Endothelial cell of umbilical vein (primary cell): ENCODE results near the gene POLRMT. TPM values are rescaled to one million over a fixed set of nuclear protein-coding genes. Genes with fewer than 3 reads are reported as not detected.

Source experiments
- BruUV-seq: library from RNA; stranded (reverse); fragments of 400-500 nt; replicated peaks from 2 replicates; lab custom pipeline; 2021; lab: Mats Ljungman, UMichigan
- CTCF ChIA-PET: fragments of 300-600, 350-600 bp; sonication (Branson Sonifier 250); formaldehyde crosslinking; loops from one replicate; lab custom pipeline; 2021; ENCODE audit warnings: antibody characterized with exemption, inconsistent platforms; lab: Charles Lee
- POLR2A ChIA-PET: fragments of 300-600, 350-600 bp; sonication (Branson Sonifier 250); formaldehyde crosslinking; loops from one replicate; lab custom pipeline; 2021; ENCODE audit warnings: antibody characterized with exemption, inconsistent platforms; lab: Charles Lee
- DNase-seq: peaks from one replicate; pipeline ENCODE4 v3.0.0-alpha.2; 2011; ENCODE audit warnings: low read depth, low spot score
- FAIRE-seq: peaks from 2 replicates; lab custom pipeline; 2011; peaks lifted over from hg19 to GRCh38; lab: Jason Lieb, UNC
- H2AFZ ChIP-seq: 2 replicates; pipeline ENCODE4 v1.6.0; 2012; ENCODE audit warnings: low read depth, low read length, control low read depth, inconsistent platforms
- H3K27ac ChIP-seq: 2 replicates; pipeline ENCODE4 v1.5.1; 2011; ENCODE audit warnings: low read depth, mild to moderate bottlenecking, control low read depth, low read length, moderate library complexity; ENCODE audit not compliant: insufficient read depth
- H3K27me3 ChIP-seq, 2 experiments: 2 replicates each; pipeline versions ENCODE4 v1.6.0 to v1.6.1; 2011; ENCODE audit warnings: low read length in 2 of 2, mixed read lengths in 1 of 2; ENCODE audit not compliant: control insufficient read depth in 2 of 2, insufficient read depth in 2 of 2
- H3K36me3 ChIP-seq, 2 experiments: 2 replicates in 1 of 2; 3 replicates in 1 of 2; pipeline ENCODE4 v1.5.1; 2011; ENCODE audit warnings: low read length in 2 of 2, mild to moderate bottlenecking in 1 of 2, moderate library complexity in 1 of 2; ENCODE audit not compliant: control insufficient read depth in 2 of 2, insufficient read depth in 2 of 2; ENCODE audit errors: extremely low read depth in 1 of 2
- H3K4me1 ChIP-seq: 3 replicates; pipeline ENCODE4 v1.5.1; 2011; ENCODE audit warnings: mild to moderate bottlenecking, low read length; ENCODE audit not compliant: control insufficient read depth, insufficient read depth; ENCODE audit errors: extremely low read depth
- H3K4me2 ChIP-seq: 2 replicates; pipeline ENCODE4 v1.6.1; 2011; ENCODE audit warnings: low read length, control low read depth, mixed read lengths; ENCODE audit not compliant: insufficient read depth
- H3K4me3 ChIP-seq, 3 experiments: fragments of 200-600 bp in 1 of 3; sonication (generic), shearing (Covaris generic) in 1 of 3; replicated peaks in 1 of 3; 2 replicates each; pipeline ENCODE4 v1.5.1; 2011 to 2016; ENCODE audit warnings: control low read depth in 3 of 3, low read length in 3 of 3, mild to moderate bottlenecking in 2 of 3, inconsistent platforms in 1 of 3, low read depth in 1 of 3, moderate library complexity in 1 of 3; ENCODE audit not compliant: insufficient read depth in 1 of 3
- H3K79me2 ChIP-seq: 2 replicates; pipeline ENCODE4 v1.6.0; 2012; ENCODE audit warnings: low read length, inconsistent platforms; ENCODE audit not compliant: control insufficient read depth, insufficient read depth
- H3K9ac ChIP-seq: replicated peaks from 2 replicates; pipeline ENCODE3; 2011; ENCODE audit warnings: low read length, control low read depth; ENCODE audit not compliant: insufficient read depth; ENCODE audit errors: extremely low read depth
- H3K9me1 ChIP-seq: replicated peaks from 3 replicates; pipeline ENCODE4 v1.6.0; 2011; ENCODE audit warnings: mild to moderate bottlenecking, low read length; ENCODE audit not compliant: control insufficient read depth, insufficient read depth; ENCODE audit errors: extremely low read depth
- H3K9me3 ChIP-seq: replicated peaks from 2 replicates; pipeline ENCODE4 v1.5.1; 2012; ENCODE audit warnings: low read length, inconsistent platforms; ENCODE audit not compliant: control insufficient read depth, insufficient read depth
- H4K20me1 ChIP-seq: replicated peaks from 2 replicates; pipeline ENCODE3; 2011; ENCODE audit warnings: mild to moderate bottlenecking, low read length; ENCODE audit not compliant: control insufficient read depth, insufficient read depth; ENCODE audit errors: extremely low read depth
- EZH2 ChIP-seq: IDR thresholded peaks from 2 replicates; pipeline ENCODE4 v1.6.1; 2012; ENCODE audit warnings: borderline replicate concordance, low read depth, mild to moderate bottlenecking, moderate library complexity, low read length, inconsistent platforms; ENCODE audit not compliant: severe bottlenecking
- FOS ChIP-seq: IDR thresholded peaks from 2 replicates; pipeline ENCODE4 v1.6.1; 2011; ENCODE audit warnings: mild to moderate bottlenecking, low read length, moderate library complexity, borderline replicate concordance; ENCODE audit not compliant: insufficient read depth
- GATA2 ChIP-seq: IDR thresholded peaks from 2 replicates; pipeline ENCODE4 v1.7.0; 2011; ENCODE audit warnings: low read depth, mild to moderate bottlenecking, moderate library complexity, mixed read lengths, low read length; ENCODE audit not compliant: insufficient read length, insufficient read depth
- JUN ChIP-seq: IDR thresholded peaks from 2 replicates; pipeline ENCODE4 v1.6.1; 2011; ENCODE audit warnings: borderline replicate concordance, low read depth; ENCODE audit not compliant: insufficient read length, insufficient read depth
- MYC ChIP-seq: IDR thresholded peaks from one replicate; pipeline ENCODE4 v1.6.1; 2011; ENCODE audit warnings: mild to moderate bottlenecking, low read depth, low read length
- POLR2A ChIP-seq: IDR thresholded peaks from 2 replicates; pipeline ENCODE4 v1.6.1; 2012; ENCODE audit warnings: low read depth, mild to moderate bottlenecking, control low read depth, low read length
- POLR2AphosphoS5 ChIP-seq: IDR thresholded peaks from 2 replicates; pipeline ENCODE4 v1.6.1; 2012; ENCODE audit warnings: low read depth, mild to moderate bottlenecking, control low read depth, low read length, moderate library complexity; ENCODE audit not compliant: insufficient read depth
- dilution Hi-C: fragments of 300-500 bp; cut with MboI; formaldehyde crosslinking; loops from one replicate; pipeline ENCODE4 v1.15.0; 2019; ENCODE audit warnings: low sequenced_read_pairs; ENCODE audit not compliant: extremely low pct_ligation_motif_present
- intact Hi-C: fragments of 100-400 bp; cut with micrococcal nuclease; formaldehyde crosslinking; loops from one replicate; pipeline ENCODE4 v1.10.0; 2022
- polyA plus RNA-seq, 4 experiments: library from polyadenylated mRNA; depleted of rRNA in 3 of 4; stranded (reverse) in 3 of 4; unstranded in 1 of 4; fragments of >200 nt; gene quantifications; 2 replicates each; pipeline versions ENCODE4 v1.2.1 to v1.2.3, GENCODE V29; 2011 to 2012; ENCODE audit warnings: missing spikeins in 1 of 4
- total RNA-seq: library from RNA; stranded (reverse); gene quantifications from 2 replicates; pipeline ENCODE4 v1.2.3, GENCODE V29; 2021
- TF ChIP-seq, protein P1 (sequence below): IDR thresholded peaks from 2 replicates; pipeline ENCODE4 v1.6.1; 2011; ENCODE audit not compliant: insufficient read depth, insufficient read length
- TF ChIP-seq, protein P2 (sequence below), 2 donors: IDR thresholded peaks; 1 replicate in 1 of 2; 2 replicates in 1 of 2; pipeline ENCODE4 v1.5.1; 2011; ENCODE audit warnings: low read length in 2 of 2, mild to moderate bottlenecking in 2 of 2, moderate library complexity in 2 of 2, control low read depth in 1 of 2, inconsistent platforms in 1 of 2, low read depth in 1 of 2; ENCODE audit not compliant: insufficient read depth in 1 of 2; ENCODE audit errors: extremely low read depth in 1 of 2

The POLRMT gene
- total and polyA plus RNA-seq, 2 donors (not counting 3 experiments of a cell fraction or from before 2014, with no cell fraction given), result 38.9 to 50.6 TPM

DNA sequence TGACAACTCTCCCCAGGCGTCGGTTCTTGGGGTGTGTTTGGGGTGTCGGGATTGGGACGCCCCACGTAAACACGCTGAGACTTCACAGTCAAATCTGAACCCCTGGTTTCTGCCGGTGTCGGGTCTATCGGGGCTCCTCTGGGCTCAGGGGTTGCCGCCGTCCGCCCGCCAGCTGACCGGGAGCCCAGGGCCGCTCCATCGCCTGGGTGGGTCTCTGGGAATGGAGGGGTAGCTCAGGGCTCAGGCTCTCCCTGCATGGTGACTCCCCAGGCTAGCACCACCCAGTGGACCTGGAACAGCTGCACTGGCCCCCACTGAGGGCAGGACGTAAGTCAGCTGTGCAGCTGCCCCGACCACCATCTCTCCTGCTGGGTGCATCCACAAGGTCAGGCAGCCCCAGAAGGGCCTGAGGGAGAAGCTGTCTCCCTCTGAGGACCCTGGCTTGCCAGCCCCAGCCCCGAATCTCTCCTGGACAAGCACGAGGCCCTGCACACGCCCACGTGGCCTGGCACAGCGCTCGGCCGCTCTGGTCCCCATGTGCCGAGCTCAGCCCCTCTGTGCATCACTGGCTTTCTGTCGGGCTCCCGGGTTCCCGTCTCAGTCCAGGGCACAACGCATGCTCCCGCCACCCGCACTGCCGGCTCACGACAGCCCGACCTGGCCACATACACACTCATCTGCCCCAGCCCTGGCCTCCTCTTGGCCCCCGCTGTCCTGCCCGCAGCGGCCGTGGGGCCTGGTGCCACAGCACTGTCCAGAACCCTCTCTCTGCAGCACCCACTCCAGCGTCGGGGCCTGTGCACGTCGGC, 23.6 kb upstream of the POLRMT start:
- no peak overlapping the region for H3K4me2 ChIP-seq
- peaks cover 12% of the 10 kb centered on the region for H3K4me1 ChIP-seq
- no peaks in the 10 kb centered on the region for H3K27me3 ChIP-seq
- no peak for FAIRE-seq
- BruUV-seq, result no TSS peak
- H3K27ac ChIP-seq, result no peak overlapping the region
- H4K20me1 ChIP-seq, result no peaks in the 10 kb centered on the region
- H3K9me1 ChIP-seq, result no peaks in the 10 kb centered on the region
- TF ChIP-seq JUN (no peak), MYC (no peak), POLR2AphosphoS5 (no peak), EZH2 (no peak), POLR2A (no peak), FOS (no peak), GATA2 (no peak)
- TF ChIP-seq, protein P1, sequence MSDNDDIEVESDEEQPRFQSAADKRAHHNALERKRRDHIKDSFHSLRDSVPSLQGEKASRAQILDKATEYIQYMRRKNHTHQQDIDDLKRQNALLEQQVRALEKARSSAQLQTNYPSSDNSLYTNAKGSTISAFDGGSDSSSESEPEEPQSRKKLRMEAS, result no peak
- TF ChIP-seq, protein P2, sequence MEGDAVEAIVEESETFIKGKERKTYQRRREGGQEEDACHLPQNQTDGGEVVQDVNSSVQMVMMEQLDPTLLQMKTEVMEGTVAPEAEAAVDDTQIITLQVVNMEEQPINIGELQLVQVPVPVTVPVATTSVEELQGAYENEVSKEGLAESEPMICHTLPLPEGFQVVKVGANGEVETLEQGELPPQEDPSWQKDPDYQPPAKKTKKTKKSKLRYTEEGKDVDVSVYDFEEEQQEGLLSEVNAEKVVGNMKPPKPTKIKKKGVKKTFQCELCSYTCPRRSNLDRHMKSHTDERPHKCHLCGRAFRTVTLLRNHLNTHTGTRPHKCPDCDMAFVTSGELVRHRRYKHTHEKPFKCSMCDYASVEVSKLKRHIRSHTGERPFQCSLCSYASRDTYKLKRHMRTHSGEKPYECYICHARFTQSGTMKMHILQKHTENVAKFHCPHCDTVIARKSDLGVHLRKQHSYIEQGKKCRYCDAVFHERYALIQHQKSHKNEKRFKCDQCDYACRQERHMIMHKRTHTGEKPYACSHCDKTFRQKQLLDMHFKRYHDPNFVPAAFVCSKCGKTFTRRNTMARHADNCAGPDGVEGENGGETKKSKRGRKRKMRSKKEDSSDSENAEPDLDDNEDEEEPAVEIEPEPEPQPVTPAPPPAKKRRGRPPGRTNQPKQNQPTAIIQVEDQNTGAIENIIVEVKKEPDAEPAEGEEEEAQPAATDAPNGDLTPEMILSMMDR (IDR thresholded peaks at IDR 0.05; ENCODE audit: extremely low read depth in 1 of 2, insufficient read depth in 1 of 2, low read depth in 1 of 2, low read length in 2 of 2), result no peak
- intact Hi-C loops (no loop called here), dilution Hi-C loops (no loop called here)
- no peaks in the 10 kb centered on the region for H3K9me3 ChIP-seq
- ChIA-PET POLR2A (no interaction called here), CTCF (no interaction called here)
- no peak for DNase-seq
- no peak overlapping the region for H3K9ac ChIP-seq
- H3K36me3 ChIP-seq, result peaks cover 0 to 11% of the 10 kb centered on the region in 2 experiments
- peaks cover 95% of the 10 kb centered on the region for H3K79me2 ChIP-seq
- no peak overlapping the region for H2AFZ ChIP-seq
- no peak overlapping the region for H3K4me3 ChIP-seq
